ENCODE data around the gene ZFC3H1. TPM values are rescaled to one million over a fixed set of nuclear protein-coding genes. Genes with fewer than 3 reads are reported as not detected.

ZFC3H1 gene
- total and polyA plus RNA-seq, 2 experiments from 2014 or later = 15.1 to 27.0 TPM

DNA sequence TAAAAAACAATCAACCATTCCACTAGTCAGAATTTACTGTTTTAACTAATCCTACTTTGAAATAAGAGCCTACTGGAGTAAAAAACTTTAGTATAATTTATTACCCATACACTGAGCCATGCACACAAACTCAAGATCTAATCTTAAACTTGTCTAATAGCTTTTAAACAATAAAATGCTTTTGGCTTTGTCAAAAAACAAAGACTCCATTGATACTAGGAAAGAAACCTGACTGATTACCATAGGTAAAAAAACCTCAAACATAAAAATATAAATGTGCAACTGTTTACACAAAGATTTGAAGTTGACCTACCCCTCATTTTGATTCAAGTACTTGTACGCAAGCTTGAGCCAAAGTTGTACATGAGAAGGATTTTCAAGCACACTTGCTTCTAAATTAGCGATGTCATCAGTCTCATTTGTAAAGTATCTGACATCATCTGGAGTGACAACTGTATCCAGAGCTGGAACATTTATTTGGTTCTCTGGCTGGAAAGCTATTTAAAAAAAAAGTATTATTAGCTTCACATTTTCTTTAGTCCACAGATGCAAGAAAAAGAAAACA is 36.1 kb downstream of the ZFC3H1 start:
- no peaks in the 10 kb centered on the region for H3K9me3 ChIP-seq (ENCODE audit: low read depth)
- peaks cover 55% of the 10 kb centered on the region; the same call in 1 of the 2 replicates for H3F3A ChIP-seq (ENCODE audit: insufficient read depth)
- H3K4me1 ChIP-seq (ENCODE audit: insufficient read depth) = no peaks in the 10 kb centered on the region; the same call in 1 of the 2 replicates
- no peaks in the 10 kb centered on the region for H3K9me2 ChIP-seq (ENCODE audit: insufficient read depth)
- no peak overlapping the region for H3K9ac ChIP-seq
- no peak overlapping the region for H2AFZ ChIP-seq
- no peak overlapping the region for H3K27ac ChIP-seq
- H3K36me3 ChIP-seq (ENCODE audit: low read depth) = peaks cover 98% of the 10 kb centered on the region
- 96 to 97% methylated on average over 2 of the region's 2 CpGs for WGBS, 2 experiments (ENCODE audit: low coverage in 1 of 2, low lambda C conversion rate in 2 of 2, missing lambda C conversion rate in 2 of 2)
- H3K4me2 ChIP-seq (ENCODE audit: unreplicated experiment) = no peak overlapping the region
- in situ Hi-C loops (cut with MboI) = no loop called here
- H3K79me2 ChIP-seq (ENCODE audit: insufficient read depth) = peaks cover 100% of the 10 kb centered on the region
- H3K4me3 ChIP-seq = no peak overlapping the region
- no peaks in the 10 kb centered on the region for H3K27me3 ChIP-seq (replicated peaks; ENCODE audit: insufficient read depth)
- no peaks in the 10 kb centered on the region for H4K20me1 ChIP-seq (ENCODE audit: insufficient read depth)
- no peak for TF ChIP-seq EZH2phosphoT487 (IDR thresholded peaks at IDR 0.05; ENCODE audit: insufficient read depth, low read depth)
- TF ChIP-seq EZH2 (IDR thresholded peaks at IDR 0.05; ENCODE audit: insufficient read depth, poor library complexity, severe bottlenecking) = no peak
- no peak for DNase-seq

DNA sequence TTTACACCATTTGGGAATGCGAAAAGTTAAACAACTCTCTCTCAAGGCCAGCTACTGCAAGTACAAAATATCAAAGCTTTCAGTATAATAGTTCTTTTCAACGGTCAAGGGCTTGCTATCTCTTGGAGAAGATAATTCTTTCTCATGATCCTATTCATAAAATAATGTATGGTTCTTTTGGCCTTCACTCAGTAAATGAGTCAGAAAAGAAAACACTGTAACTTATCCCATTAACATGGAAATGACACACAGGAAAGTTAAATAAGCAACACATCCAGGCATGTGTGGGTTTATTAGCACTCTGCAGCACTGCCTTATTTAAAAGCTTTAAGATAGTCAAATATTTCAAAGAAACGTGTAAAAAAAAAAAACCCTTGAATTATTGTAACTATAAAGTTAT is 36.9 kb downstream of the ZFC3H1 start:
- no peak overlapping the region for H2AFZ ChIP-seq
- peak; percentile 43 for DNase-seq
- peaks cover 100% of the 10 kb centered on the region for H3K79me2 ChIP-seq (ENCODE audit: insufficient read depth)
- H3F3A ChIP-seq (ENCODE audit: insufficient read depth) = peaks cover 48% of the 10 kb centered on the region; the same call in 1 of the 2 replicates
- no peaks in the 10 kb centered on the region for H3K9me3 ChIP-seq (ENCODE audit: low read depth)
- H3K4me3 ChIP-seq = no peak overlapping the region
- peaks cover 98% of the 10 kb centered on the region for H3K36me3 ChIP-seq (ENCODE audit: low read depth)
- peak overlapping the region; percentile 17; the same call in 1 of the 2 replicates for H3K27ac ChIP-seq
- H3K4me1 ChIP-seq (ENCODE audit: insufficient read depth) = no peaks in the 10 kb centered on the region; the same call in 1 of the 2 replicates
- no peaks in the 10 kb centered on the region for H3K27me3 ChIP-seq (replicated peaks; ENCODE audit: insufficient read depth)
- no peak for TF ChIP-seq EZH2phosphoT487 (IDR thresholded peaks at IDR 0.05; ENCODE audit: insufficient read depth, low read depth)
- no peaks in the 10 kb centered on the region for H3K9me2 ChIP-seq (ENCODE audit: insufficient read depth)
- WGBS, 2 experiments (ENCODE audit: low coverage in 1 of 2, low lambda C conversion rate in 2 of 2, missing lambda C conversion rate in 2 of 2) = 64 to 69% methylated on average over 3 of the region's 3 CpGs
- H3K9ac ChIP-seq = no peak overlapping the region
- no peak overlapping the region for H3K4me2 ChIP-seq (ENCODE audit: unreplicated experiment)
- no peaks in the 10 kb centered on the region for H4K20me1 ChIP-seq (ENCODE audit: insufficient read depth)
- in situ Hi-C loops (cut with MboI) = no loop called here

DNA sequence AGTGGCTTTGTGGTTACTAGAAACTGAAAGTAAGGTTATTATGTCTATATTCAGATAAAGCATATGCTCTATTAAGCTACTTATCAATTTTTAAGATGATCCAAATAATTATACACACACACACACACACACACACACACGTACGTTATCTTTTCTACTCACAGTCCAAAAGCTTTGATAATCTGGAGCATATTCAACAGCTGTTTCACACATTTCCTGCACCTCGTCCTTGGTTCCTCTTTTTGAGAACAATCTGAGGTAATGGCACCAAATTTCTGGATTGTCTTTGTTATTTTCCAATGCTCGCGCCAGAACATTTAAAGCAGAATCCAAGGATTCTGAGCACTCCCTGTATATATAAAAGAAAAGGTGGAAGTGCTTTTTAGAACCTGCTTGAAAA is 37.5 kb downstream of the ZFC3H1 start:
- Histone ChIP-seq H3K4me1 (ENCODE audit: insufficient read depth) (no peaks in the 10 kb centered on the region; the same call in 1 of the 2 replicates), H3K9ac (no peak overlapping the region), H3K4me3 (no peak overlapping the region), H3K27ac (peak overlapping the region; percentile 17; the same call in 1 of the 2 replicates), H3K27me3 (replicated peaks; ENCODE audit: insufficient read depth) (no peaks in the 10 kb centered on the region), H3K4me2 (ENCODE audit: unreplicated experiment) (no peak overlapping the region), H3K79me2 (ENCODE audit: insufficient read depth) (peaks cover 100% of the 10 kb centered on the region), H4K20me1 (ENCODE audit: insufficient read depth) (no peaks in the 10 kb centered on the region), H3K9me2 (ENCODE audit: insufficient read depth) (no peaks in the 10 kb centered on the region), H2AFZ (no peak overlapping the region), H3F3A (ENCODE audit: insufficient read depth) (peaks cover 42% of the 10 kb centered on the region; the same call in 1 of the 2 replicates), H3K36me3 (ENCODE audit: low read depth) (peaks cover 98% of the 10 kb centered on the region), H3K9me3 (ENCODE audit: low read depth) (no peaks in the 10 kb centered on the region)
- DNase-seq = no peak
- TF ChIP-seq EZH2 (IDR thresholded peaks at IDR 0.05; ENCODE audit: insufficient read depth, poor library complexity, severe bottlenecking) (no peak), EZH2phosphoT487 (IDR thresholded peaks at IDR 0.05; ENCODE audit: insufficient read depth, low read depth) (no peak)
- in situ Hi-C loops (cut with MboI) = no loop called here
- WGBS, 2 experiments (ENCODE audit: low coverage in 1 of 2, low lambda C conversion rate in 2 of 2, missing lambda C conversion rate in 2 of 2) = 66 to 70% methylated on average over 5 of the region's 5 CpGs

DNA sequence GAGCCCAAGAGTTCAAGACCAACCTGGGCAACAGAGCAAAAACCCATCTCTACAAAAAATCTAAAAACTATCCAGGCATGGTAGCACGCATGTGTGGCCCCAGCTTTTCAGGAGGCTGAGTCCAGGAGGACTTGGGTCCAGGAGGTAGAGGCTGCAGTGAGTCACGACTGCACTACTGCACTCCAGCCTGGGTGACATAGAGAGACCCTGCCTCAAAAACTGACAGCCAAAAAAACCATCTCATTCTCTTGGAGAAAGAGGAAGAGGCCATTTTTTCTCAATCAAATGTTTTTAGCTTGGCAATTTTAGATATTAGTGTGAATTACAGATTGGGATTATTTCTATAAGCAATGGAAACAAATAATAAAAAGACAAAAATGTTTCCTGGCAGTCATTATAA is 38.2 kb downstream of the ZFC3H1 start:
- Histone ChIP-seq H3K36me3 (ENCODE audit: low read depth) (peaks cover 99% of the 10 kb centered on the region), H3K27me3 (replicated peaks; ENCODE audit: insufficient read depth) (no peaks in the 10 kb centered on the region), H3K27ac (no peak overlapping the region), H3K79me2 (ENCODE audit: insufficient read depth) (peaks cover 100% of the 10 kb centered on the region), H3K4me1 (ENCODE audit: insufficient read depth) (no peaks in the 10 kb centered on the region; the same call in 1 of the 2 replicates), H3F3A (ENCODE audit: insufficient read depth) (peaks cover 46% of the 10 kb centered on the region; the same call in 1 of the 2 replicates), H3K9me3 (ENCODE audit: low read depth) (no peaks in the 10 kb centered on the region), H3K9ac (no peak overlapping the region), H4K20me1 (ENCODE audit: insufficient read depth) (no peaks in the 10 kb centered on the region), H3K9me2 (ENCODE audit: insufficient read depth) (no peaks in the 10 kb centered on the region), H3K4me2 (ENCODE audit: unreplicated experiment) (no peak overlapping the region), H3K4me3 (no peak overlapping the region), H2AFZ (no peak overlapping the region)
- in situ Hi-C loops (cut with MboI) = no loop called here
- no peak for DNase-seq
- WGBS, 2 experiments (ENCODE audit: low coverage in 1 of 2, low lambda C conversion rate in 2 of 2, missing lambda C conversion rate in 2 of 2) = 97 to 100% methylated on average over 2 of the region's 2 CpGs
- no peak for TF ChIP-seq EZH2phosphoT487 (IDR thresholded peaks at IDR 0.05; ENCODE audit: insufficient read depth, low read depth)
- TF ChIP-seq EZH2 (IDR thresholded peaks at IDR 0.05; ENCODE audit: insufficient read depth, poor library complexity, severe bottlenecking) = no peak
